ENCODE measurements around the gene MAIP1.

The MAIP1 gene

DNA sequence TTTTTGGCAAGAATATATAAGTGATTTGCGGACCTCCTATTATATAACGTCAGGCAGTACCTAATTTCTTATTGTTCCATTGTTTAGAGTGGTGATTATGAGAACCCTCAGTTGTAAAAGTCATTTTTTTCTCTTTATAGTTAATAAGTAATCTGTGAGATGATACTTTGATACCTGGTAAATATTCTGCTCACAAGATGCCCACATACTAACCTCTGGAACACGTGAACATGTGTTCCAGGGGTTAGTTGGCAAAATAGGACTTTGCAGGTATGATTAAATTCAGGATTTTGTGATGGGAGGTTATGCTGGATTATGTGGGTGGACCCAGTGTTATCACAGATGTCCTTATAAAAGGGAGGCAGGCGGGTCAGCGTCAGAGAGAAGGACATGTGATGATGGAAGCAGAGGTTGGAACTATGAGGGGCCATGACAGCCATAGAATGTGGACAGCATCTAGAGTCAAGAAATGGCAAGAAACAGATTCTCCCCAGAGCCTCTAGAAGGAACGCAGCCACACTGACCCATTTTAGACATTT lies 16.8 kb downstream of the MAIP1 start:
- TF ChIP-seq GATA3 (IDR thresholded peaks at IDR 0.05; ENCODE audit: low read depth, low read length) (no peak), GATA2 (IDR thresholded peaks at IDR 0.05; ENCODE audit: low read depth, low read length) (no peak)

DNA sequence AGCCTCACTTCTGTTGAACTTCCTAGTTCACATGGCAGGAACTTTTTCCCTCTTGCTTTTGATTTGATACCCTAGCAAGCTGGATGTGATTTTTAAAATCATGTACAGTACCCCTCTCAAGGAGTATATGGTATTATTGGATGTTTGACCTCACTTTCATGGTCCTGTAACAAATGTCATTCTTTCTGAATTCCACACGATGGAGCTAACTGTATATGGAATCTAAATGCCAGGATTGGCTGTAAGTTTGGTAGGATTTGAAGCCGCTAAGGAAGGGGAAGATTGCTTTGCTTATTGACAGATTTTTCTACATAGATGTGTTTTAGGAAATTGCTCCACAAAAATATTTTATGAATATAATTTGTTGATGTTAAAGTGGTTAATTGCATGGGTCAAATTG lies 18.3 kb downstream of the MAIP1 start:
- TF ChIP-seq GATA2 (IDR thresholded peaks at IDR 0.05; ENCODE audit: low read depth, low read length), result no peak
- TF ChIP-seq GATA3 (IDR thresholded peaks at IDR 0.05; ENCODE audit: low read depth, low read length), result no peak

DNA sequence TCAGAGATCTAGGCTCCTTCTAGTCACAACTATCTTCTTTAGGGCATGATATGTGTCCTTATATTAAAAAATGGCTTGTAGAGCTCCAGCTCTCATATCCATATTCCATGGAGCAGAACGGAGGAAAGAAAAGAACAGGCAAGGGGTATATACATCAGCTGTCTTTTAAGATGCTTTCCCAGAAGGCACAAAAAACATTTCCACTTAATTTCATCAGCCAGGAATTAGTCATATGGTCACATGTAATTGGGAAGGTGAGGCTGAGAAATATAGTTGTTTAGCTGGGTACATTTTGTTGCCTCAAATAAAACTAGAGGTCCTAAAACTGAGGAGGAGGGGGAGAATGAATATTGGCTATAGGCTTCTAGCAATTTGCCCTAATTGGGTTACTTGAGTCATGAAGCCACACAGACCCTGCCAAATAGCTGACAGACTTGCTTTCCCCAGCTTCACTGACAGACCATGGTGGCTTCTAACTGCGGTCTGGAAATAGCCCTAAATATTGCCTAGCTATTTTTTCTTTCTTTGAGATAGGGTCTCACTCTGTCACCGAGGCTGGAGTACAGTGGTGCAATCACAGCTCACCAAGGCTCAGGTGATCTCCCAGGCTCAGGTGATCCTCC lies 20.0 kb downstream of the MAIP1 start:
- TF ChIP-seq GATA2 (IDR thresholded peaks at IDR 0.05; ENCODE audit: low read depth, low read length), result no peak
- TF ChIP-seq GATA3 (IDR thresholded peaks at IDR 0.05; ENCODE audit: low read depth, low read length), result no peak

DNA sequence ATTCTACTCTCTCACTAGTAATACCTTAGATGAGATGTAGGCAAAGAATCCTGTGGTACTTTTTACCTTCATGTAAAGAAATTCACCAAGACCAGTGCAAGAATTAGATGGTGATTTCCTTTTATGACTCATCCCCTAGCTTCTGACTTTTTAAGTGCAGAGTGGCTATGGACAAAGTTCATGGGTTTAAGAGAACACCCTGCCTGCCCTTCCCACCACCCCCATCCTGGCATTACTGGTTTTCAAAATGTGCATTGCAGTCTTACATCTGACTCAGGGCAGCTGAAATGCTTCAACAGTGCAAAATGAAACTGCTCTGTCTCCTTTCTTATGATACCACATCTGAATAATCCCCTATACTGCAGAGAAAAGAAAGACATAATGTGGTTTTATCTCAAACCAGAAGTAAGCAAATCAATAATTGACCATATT lies 22.6 kb downstream of the MAIP1 start:
- TF ChIP-seq GATA2 (IDR thresholded peaks at IDR 0.05; ENCODE audit: low read depth, low read length) (no peak), GATA3 (IDR thresholded peaks at IDR 0.05; ENCODE audit: low read depth, low read length) (no peak)

DNA sequence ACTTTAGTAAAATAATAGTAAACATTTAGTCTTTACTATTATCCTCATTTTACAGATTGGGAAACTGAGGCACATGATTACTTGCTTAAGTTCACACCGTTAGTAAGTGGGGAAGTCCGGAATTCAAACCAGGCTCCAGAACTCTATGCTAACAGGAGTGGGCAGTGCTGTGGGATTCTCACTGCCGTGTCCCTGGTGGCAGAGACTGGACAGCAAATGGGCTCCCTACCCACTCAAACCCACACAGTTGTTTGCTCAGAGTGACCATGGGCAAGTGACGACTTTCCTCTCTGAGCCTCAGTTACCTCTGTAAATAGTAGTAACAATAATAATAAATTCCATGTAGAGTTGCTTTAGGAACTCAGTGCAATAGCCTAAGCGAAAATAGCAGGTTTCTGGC lies 24.0 kb downstream of the MAIP1 start:
- TF ChIP-seq GATA2 (IDR thresholded peaks at IDR 0.05; ENCODE audit: low read depth, low read length) (no peak), GATA3 (IDR thresholded peaks at IDR 0.05; ENCODE audit: low read depth, low read length) (no peak)

DNA sequence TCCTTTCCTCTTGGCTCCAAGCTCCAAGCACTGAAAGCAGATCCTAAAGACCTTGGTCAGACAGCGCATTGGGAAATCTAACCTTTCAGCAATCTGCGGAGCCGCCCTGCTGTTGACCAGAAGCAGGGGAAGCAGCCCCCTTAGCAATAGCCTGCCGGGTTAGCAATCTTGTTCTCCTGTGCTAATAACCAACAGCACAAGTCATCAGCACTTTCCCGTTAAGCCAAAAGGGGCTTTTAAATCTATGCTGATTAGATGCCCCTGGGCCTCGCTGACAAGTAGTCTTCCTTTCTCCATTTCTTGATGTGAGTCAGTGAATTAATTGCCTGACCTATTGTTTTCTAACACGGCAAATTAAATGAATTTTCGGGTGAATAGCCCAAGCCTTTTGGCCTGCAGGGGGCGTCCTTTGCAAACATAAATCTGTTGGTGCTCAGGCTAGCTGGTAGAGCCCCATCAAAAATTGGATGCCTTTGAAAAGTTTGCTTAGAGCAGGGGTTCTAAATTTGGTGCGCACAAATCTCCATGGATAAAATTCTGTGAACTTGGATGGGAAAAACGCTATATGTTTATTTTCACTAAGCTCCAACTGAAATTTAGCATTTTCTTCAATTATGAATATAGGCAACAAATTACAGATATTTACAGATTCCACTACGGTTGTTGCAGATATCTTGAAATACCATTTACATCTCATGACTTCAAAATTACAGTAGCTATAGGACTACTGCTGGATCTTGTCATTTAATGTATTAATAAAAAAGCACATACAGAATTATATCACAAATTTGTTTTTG lies 24.6 kb downstream of the MAIP1 start:
- no peak for TF ChIP-seq GATA3 (IDR thresholded peaks at IDR 0.05; ENCODE audit: low read depth, low read length)
- no peak for TF ChIP-seq GATA2 (IDR thresholded peaks at IDR 0.05; ENCODE audit: low read depth, low read length)

DNA sequence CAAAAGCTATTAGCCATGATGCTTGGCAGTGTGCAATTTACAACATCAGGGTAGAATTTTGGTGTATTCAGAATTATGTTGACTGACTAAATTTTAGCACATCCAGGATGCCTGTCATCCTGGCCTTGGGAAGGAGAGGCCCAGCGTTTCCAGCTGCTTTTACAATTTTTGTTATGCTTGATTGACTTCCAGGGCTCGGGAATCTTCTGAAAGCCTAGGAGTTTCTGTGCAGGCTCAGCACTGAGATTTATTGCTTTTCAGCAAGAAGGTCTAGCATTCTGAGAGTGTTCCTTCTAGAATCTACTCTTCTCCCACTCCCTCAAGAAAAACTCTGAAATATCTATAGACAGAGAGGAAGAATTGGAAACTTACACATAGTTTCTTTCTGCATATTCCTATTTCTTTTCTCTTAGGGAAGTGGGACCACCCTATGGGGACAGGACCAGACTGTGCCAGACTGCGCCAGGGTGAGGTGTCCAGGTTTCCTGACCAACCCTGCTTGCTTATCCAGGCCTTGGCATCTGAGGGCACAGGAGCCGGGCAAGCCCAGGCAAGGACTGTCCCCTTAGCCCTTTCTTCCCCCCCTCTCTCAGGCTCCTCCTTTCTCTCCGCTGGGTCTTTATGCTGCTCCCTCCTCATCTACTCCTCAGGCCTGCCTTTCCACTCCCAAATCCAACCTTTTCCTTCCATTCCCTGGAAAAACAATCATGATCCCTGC lies 26.9 kb downstream of the MAIP1 start:
- TF ChIP-seq GATA3 (IDR thresholded peaks at IDR 0.05; ENCODE audit: low read depth, low read length) (no peak), GATA2 (IDR thresholded peaks at IDR 0.05; ENCODE audit: low read depth, low read length) (no peak)

DNA sequence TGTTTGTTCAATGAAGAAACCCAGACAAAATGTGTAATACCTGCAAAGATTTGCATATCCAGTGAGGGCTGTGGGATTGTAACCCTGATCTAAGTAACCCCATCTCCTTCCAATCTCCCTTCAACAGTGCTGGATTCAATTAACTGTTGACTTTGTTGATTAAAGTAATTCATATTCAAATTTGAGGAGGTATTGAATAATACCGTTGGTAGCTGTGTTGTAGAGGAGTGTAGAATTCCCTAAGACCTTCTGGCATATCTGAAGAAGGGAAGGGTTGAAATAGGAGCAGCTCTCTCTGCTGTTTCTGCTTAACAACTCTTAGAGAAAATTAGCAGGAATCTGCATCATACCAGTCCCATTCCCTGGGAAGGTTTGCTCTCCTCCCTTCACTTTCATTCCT lies 28.2 kb downstream of the MAIP1 start:
- TF ChIP-seq GATA2 (IDR thresholded peaks at IDR 0.05; ENCODE audit: low read depth, low read length) (no peak), GATA3 (IDR thresholded peaks at IDR 0.05; ENCODE audit: low read depth, low read length) (no peak)

DNA sequence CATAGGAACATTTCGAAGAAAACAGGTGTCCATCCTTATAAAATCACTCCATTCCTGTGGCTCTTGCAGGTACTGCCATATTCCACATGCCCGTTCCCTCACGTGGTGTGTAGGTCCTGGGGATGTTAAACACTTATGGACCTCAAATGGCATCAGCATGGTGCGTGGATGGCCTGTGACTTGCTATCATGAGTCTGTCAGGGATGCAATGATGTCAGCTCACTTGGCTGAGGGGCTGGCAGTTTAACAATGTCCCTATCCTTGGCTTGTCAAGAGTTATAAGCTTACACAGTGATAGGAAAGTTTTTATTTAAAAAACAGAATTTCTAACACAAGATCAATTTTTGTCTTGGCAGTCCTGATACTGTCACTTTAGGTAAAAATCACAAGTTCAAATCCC lies 28.8 kb downstream of the MAIP1 start:
- TF ChIP-seq GATA2 (IDR thresholded peaks at IDR 0.05; ENCODE audit: low read depth, low read length), result no peak
- no peak for TF ChIP-seq GATA3 (IDR thresholded peaks at IDR 0.05; ENCODE audit: low read depth, low read length)

DNA sequence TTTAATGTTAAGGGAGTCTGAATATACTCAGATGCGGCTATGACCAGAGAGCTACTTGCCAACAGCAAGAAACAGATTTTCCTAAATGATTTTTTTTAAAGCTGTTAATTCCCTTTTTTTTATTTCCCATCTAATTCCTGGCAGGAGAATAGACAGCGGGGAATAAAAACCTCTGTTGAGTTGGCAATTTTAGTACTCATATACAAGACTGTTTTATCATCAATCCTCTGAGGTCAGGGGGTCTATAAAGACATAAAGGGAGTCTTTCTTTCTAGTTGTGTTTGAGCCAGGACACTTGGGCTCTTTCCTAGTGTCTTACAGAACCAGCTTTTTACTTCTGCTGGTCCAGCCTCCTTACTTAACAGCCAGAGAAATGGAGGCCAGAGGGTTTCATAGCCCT lies 29.4 kb downstream of the MAIP1 start:
- TF ChIP-seq GATA2 (IDR thresholded peaks at IDR 0.05; ENCODE audit: low read depth, low read length) (no peak), GATA3 (IDR thresholded peaks at IDR 0.05; ENCODE audit: low read depth, low read length) (no peak)

DNA sequence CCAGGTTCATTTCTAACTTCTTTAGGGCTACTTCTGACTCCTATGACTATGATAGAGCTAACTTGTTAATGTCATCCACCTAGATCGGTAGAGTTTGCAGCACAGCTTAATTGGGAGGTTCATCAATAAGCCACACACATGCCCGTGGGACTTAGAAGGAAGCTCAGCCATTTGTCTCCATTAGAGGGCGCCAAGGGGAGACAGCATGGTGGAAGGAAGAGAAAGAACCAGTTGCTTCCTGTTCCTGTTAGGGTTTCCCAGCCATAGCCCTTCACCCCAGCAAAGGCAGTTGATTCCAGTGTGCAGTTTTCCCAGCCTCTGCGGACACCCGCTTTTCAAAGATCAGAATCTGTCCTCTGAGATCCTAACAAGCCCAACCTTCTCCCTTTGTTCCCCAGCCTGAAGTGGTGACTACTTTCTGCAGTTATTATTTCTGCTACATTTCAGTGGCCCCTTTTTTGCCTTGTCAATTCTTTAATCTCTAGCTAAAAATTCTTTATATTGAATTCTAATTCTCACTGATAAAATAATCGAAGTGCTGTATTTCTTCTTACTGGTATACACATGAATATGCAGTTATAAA lies 30.3 kb downstream of the MAIP1 start:
- TF ChIP-seq GATA2 (IDR thresholded peaks at IDR 0.05; ENCODE audit: low read depth, low read length), result no peak
- TF ChIP-seq GATA3 (IDR thresholded peaks at IDR 0.05; ENCODE audit: low read depth, low read length), result no peak

DNA sequence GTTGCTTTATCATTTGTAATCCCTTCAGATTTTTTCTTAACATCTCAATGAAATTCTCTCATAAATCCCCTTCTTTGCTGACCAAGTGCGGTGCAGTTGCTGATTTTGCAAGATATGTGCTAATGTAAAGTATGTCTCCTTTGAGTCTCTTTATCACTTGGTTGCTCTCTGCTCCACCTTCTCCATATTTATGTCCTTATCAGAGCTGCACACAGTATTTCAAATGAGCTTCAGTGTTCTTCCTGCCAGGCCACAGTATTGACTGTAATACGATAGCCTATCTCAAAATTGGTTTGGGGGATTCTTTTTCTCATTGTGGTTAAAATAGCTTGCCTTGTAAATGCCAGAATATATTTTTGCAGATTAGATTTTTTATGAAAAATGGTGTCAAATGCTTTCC lies 32.2 kb downstream of the MAIP1 start:
- no peak for TF ChIP-seq GATA3 (IDR thresholded peaks at IDR 0.05; ENCODE audit: low read depth, low read length)
- no peak for TF ChIP-seq GATA2 (IDR thresholded peaks at IDR 0.05; ENCODE audit: low read depth, low read length)

DNA sequence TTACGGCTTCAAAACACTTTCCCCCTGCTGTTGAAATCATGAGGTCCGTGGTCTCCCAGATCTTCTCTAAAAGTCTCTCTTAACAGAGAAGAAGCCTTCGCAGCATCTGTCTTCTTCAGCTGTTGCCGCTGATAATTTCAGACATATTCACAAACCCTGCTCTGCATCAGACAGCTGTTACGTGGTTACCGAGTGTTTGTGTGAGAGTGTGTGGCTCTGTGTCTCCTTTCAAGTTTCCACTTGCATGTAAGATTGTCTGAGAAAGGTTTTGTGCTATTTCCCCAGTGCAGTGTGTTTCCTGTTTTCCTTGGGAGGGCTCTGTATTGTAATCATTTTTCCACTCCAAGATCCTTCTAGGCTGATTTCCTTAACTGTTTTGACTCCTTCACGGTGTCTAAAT lies 32.8 kb downstream of the MAIP1 start:
- TF ChIP-seq GATA2 (IDR thresholded peaks at IDR 0.05; ENCODE audit: low read depth, low read length) (no peak), GATA3 (IDR thresholded peaks at IDR 0.05; ENCODE audit: low read depth, low read length) (no peak)

DNA sequence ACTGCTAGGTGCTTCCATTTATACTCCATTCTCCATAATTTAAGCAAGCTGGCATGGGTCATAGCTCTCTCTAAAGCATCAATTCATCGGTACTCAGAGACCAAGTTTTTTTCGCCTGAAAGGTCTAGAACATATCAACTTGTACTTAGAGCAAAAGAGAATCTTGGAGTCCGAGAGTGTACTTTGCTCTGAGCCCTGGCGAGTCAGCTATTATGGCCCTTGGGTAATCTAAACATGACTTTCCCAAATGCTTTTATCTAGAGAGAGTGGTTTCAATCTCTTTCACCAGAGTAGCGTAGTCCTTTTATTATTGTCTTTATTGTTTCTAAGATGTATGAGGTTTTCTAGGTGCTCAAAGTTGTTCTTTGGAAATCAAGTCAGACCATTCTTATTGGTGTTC lies 34.4 kb downstream of the MAIP1 start:
- no peak for TF ChIP-seq GATA2 (IDR thresholded peaks at IDR 0.05; ENCODE audit: low read depth, low read length)
- no peak for TF ChIP-seq GATA3 (IDR thresholded peaks at IDR 0.05; ENCODE audit: low read depth, low read length)
